ENCODE measurements around the gene PHACTR3. TPM values are rescaled to one million over a fixed set of nuclear protein-coding genes. Genes with fewer than 3 reads are reported as not detected.

Gene PHACTR3
- total RNA-seq, 4 donors from 2014 or later, result 5.4 to 15.9 (median 10.0) TPM

DNA sequence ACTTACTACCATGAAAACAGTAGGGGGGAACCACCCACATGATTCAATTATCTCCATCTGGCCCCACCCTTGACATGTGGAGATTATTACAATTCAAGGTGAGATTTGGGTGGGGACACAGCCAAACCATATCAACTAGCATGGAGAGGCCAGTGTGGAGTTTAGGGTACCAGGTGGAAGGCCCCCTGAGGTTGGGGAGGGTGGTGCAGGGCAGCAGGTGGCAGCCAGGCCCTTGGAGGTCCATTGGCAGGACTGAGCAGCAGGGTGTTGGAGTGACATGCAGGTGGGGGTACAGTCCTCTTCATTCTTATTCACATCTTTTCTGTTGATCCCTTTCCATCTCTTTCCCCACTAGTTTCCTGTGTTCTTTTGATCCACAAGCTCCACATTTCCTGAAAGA is 42.9 kb downstream of the PHACTR3 start:
- DNase-seq (ENCODE audit: low spot score in 2 of 2), result no peak
- Histone ChIP-seq H3K27me3 (no peaks in the 10 kb centered on the region), H3K9me3 (no peaks in the 10 kb centered on the region), H3K36me3 (no peaks in the 10 kb centered on the region), H3K4me1 (no peaks in the 10 kb centered on the region), H3K27ac (no peak overlapping the region), H3K4me3 (no peak overlapping the region)
- TF ChIP-seq, protein P1, sequence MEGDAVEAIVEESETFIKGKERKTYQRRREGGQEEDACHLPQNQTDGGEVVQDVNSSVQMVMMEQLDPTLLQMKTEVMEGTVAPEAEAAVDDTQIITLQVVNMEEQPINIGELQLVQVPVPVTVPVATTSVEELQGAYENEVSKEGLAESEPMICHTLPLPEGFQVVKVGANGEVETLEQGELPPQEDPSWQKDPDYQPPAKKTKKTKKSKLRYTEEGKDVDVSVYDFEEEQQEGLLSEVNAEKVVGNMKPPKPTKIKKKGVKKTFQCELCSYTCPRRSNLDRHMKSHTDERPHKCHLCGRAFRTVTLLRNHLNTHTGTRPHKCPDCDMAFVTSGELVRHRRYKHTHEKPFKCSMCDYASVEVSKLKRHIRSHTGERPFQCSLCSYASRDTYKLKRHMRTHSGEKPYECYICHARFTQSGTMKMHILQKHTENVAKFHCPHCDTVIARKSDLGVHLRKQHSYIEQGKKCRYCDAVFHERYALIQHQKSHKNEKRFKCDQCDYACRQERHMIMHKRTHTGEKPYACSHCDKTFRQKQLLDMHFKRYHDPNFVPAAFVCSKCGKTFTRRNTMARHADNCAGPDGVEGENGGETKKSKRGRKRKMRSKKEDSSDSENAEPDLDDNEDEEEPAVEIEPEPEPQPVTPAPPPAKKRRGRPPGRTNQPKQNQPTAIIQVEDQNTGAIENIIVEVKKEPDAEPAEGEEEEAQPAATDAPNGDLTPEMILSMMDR (IDR thresholded peaks at IDR 0.05), result no peak
- TF ChIP-seq POLR2A (IDR thresholded peaks at IDR 0.05) (no peak), EP300 (IDR thresholded peaks at IDR 0.05) (no peak)

DNA sequence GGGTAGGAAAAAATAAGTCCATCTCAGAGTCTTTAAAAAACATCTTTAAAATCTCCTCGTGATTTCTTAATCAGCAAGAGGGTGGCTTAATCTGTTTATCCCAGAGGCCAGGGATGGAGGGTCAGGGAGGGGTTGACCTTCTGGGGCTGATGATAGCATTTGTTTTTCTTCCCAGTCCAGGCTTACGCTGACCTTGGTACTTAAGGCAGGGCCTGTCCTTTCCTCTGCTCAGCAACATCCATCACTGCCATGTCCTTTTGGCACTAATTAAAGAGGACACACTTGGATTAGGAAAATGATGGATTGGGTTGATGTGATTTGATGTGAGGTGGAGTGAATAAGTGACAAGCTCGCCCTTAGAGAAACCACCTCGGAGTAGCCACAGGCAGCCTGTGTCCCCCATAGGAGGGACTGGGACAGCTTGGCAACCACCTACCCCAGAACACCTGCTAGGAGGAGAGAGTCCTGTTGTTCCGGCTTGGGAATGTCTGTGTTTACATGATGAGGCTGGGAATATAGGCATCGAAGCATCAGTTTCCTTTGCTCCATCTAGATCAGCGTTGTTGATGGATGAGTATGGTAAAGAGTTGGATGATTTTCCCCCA is 44.2 kb downstream of the PHACTR3 start:
- Histone ChIP-seq H3K27ac (no peak overlapping the region), H3K4me1 (no peaks in the 10 kb centered on the region), H3K9me3 (no peaks in the 10 kb centered on the region), H3K4me3 (no peak overlapping the region), H3K36me3 (no peaks in the 10 kb centered on the region), H3K27me3 (no peaks in the 10 kb centered on the region)
- no peak for TF ChIP-seq POLR2A (IDR thresholded peaks at IDR 0.05)
- no peak for TF ChIP-seq EP300 (IDR thresholded peaks at IDR 0.05)
- TF ChIP-seq, protein P1 (IDR thresholded peaks at IDR 0.05), result no peak
- 68 to 69% methylated on average over 7 of the region's 7 CpGs for WGBS, 2 donors
- DNase-seq (ENCODE audit: low spot score in 2 of 2), result no peak

DNA sequence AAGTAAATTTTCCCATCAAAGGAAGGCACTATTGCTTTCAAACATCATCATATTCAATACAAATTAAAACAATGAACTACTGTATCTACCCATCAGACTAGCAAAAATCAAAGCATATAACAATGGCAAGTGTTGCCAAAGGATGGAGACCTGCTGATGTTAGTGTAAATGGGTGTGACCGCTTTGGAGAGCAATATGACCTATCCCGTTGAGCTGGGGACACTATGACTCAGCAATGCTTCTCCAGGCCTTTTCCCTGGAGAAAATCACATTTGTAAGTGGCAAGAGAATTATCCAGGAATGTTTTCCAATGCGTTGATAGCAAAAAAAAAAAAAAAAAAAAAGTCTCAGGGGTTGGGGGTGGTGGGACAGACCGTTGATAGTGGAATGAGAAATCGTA is 46.1 kb downstream of the PHACTR3 start:
- 60 to 67% methylated on average over 5 of the region's 5 CpGs for WGBS, 2 donors
- Histone ChIP-seq H3K4me1 (no peaks in the 10 kb centered on the region), H3K4me3 (no peak overlapping the region), H3K36me3 (no peaks in the 10 kb centered on the region), H3K27me3 (no peaks in the 10 kb centered on the region), H3K9me3 (peaks cover 0 to under 1% (median 0%) of the 10 kb centered on the region in 4 donors), H3K27ac (no peak overlapping the region)
- no peak for DNase-seq (ENCODE audit: low spot score in 2 of 2)
- TF ChIP-seq, protein P1 (IDR thresholded peaks at IDR 0.05), result no peak
- no peak for TF ChIP-seq EP300 (IDR thresholded peaks at IDR 0.05)
- no peak for TF ChIP-seq POLR2A (IDR thresholded peaks at IDR 0.05)

DNA sequence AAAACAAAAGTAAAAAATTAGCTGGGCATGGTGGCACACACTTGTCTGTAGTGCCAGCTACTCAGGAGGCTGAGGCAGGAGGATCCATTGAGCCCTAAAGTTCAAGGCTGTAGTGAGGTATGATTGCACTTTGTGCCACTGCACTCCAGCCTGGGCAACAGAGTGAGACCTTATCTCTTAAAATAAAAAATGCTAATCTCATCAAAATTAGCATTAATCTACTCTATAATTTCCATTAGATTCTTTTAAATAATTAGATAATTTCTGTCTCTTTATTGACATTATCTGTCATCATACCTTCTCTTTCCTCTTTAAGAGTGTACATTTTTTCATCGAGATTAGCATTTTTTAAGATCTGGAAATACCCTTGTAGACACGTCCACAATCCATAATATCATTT is 48.0 kb downstream of the PHACTR3 start:
- Histone ChIP-seq H3K4me3 (no peak overlapping the region), H3K36me3 (no peaks in the 10 kb centered on the region), H3K4me1 (no peaks in the 10 kb centered on the region), H3K9me3 (peaks cover 0 to 20% (median 4%) of the 10 kb centered on the region in 4 donors), H3K27me3 (no peaks in the 10 kb centered on the region), H3K27ac (no peak overlapping the region)
- no peak for DNase-seq (ENCODE audit: low spot score in 2 of 2)
- TF ChIP-seq POLR2A (IDR thresholded peaks at IDR 0.05) (no peak), EP300 (IDR thresholded peaks at IDR 0.05) (no peak)
- TF ChIP-seq, protein P1 (IDR thresholded peaks at IDR 0.05), result no peak
- WGBS, 2 donors, result 76 to 77% methylated on average over 2 of the region's 2 CpGs

DNA sequence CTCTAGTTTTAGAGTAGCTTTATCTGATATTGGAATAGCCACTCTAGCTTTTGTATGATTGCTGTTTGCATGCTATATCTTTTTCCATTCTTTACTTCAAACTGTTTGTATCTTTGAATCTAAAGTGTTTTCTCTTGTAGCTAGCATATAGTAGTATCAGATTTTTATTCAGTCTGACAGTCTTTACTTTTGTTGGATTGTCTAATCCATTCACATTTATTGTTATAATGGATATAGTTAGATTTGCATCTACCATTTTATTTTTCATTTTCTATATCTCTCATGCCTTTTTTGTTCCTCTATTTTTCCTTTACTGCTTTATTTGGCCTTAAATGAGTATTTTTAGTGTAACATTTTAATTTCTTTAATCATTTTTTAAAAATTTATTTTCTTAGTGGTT is 52.1 kb downstream of the PHACTR3 start:
- H3K36me3 ChIP-seq, result no peaks in the 10 kb centered on the region
- peaks cover 0 to 49% (median 8%) of the 10 kb centered on the region in 4 donors for H3K9me3 ChIP-seq
- H3K4me3 ChIP-seq, result no peak overlapping the region
- no peaks in the 10 kb centered on the region for H3K27me3 ChIP-seq
- TF ChIP-seq, protein P1 (IDR thresholded peaks at IDR 0.05), result no peak
- TF ChIP-seq POLR2A (IDR thresholded peaks at IDR 0.05), result no peak
- TF ChIP-seq EP300 (IDR thresholded peaks at IDR 0.05), result no peak
- DNase-seq (ENCODE audit: low spot score in 2 of 2), result no peak
- no peak overlapping the region for H3K27ac ChIP-seq
- no peaks in the 10 kb centered on the region for H3K4me1 ChIP-seq

All from tibial nerve (tissue), 4 donors.